ENCODE results near the gene THEMIS. TPM values are rescaled to one million over a fixed set of nuclear protein-coding genes. Genes with fewer than 3 reads are reported as not detected.

THEMIS gene
- total RNA-seq, 3 donors from 2014 or later, result 1.2 to 2.7 (median 2.0) TPM

GRCh38 chr6:127845242-127845641, 55.6 kb downstream of the THEMIS start:
- DNase-seq, result no peak

DNA sequence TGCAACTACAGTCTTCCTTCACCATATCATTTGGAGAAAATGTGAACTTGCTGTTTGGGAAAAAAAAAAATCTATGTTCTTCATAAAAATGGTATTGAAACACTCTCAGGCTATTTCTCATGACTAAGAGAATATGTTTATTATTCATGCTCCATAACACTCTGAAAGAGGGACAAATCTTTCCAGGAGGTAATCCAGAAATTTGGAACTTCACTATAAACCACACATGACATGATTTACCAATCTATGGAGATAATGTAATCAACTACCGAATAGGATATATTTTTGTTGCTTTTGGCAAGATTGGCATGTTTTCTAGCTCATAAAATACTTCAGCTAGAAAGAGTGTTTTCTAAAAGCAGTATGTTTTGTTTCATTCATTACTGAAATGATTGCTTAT, 56.3 kb downstream of the THEMIS start:
- H3K9me3 ChIP-seq, result no peaks in the 10 kb centered on the region
- no peaks in the 10 kb centered on the region for H3K36me3 ChIP-seq (ENCODE audit: low read depth)
- TF ChIP-seq, protein P1, sequence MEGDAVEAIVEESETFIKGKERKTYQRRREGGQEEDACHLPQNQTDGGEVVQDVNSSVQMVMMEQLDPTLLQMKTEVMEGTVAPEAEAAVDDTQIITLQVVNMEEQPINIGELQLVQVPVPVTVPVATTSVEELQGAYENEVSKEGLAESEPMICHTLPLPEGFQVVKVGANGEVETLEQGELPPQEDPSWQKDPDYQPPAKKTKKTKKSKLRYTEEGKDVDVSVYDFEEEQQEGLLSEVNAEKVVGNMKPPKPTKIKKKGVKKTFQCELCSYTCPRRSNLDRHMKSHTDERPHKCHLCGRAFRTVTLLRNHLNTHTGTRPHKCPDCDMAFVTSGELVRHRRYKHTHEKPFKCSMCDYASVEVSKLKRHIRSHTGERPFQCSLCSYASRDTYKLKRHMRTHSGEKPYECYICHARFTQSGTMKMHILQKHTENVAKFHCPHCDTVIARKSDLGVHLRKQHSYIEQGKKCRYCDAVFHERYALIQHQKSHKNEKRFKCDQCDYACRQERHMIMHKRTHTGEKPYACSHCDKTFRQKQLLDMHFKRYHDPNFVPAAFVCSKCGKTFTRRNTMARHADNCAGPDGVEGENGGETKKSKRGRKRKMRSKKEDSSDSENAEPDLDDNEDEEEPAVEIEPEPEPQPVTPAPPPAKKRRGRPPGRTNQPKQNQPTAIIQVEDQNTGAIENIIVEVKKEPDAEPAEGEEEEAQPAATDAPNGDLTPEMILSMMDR (IDR thresholded peaks at IDR 0.05), result no peak
- no peak overlapping the region for H3K4me3 ChIP-seq
- DNase-seq (no peak), ATAC-seq (no peak)
- H3K4me1 ChIP-seq (ENCODE audit: low read depth), result no peaks in the 10 kb centered on the region
- intact Hi-C loops (cut with DNase I, micrococcal nuclease), result no loop called here

More at GRCh38 chr6:127845242-127845641, 55.6 kb downstream of the THEMIS start:
- ATAC-seq, result no peak
- Histone ChIP-seq H3K4me1 (ENCODE audit: low read depth) (no peaks in the 10 kb centered on the region), H3K4me3 (no peak overlapping the region), H3K9me3 (no peaks in the 10 kb centered on the region), H3K36me3 (ENCODE audit: low read depth) (no peaks in the 10 kb centered on the region)
- TF ChIP-seq, protein P1 (IDR thresholded peaks at IDR 0.05), result no peak
- intact Hi-C loops (cut with DNase I, micrococcal nuclease), result no loop called here

GRCh38 chr6:127843582-127843981, 57.3 kb downstream of the THEMIS start:
- ATAC-seq (no peak), DNase-seq (no peak)
- no peaks in the 10 kb centered on the region for H3K36me3 ChIP-seq (ENCODE audit: low read depth)
- H3K4me1 ChIP-seq (ENCODE audit: low read depth), result no peaks in the 10 kb centered on the region
- no peaks in the 10 kb centered on the region for H3K9me3 ChIP-seq
- intact Hi-C loops (cut with DNase I, micrococcal nuclease), result no loop called here
- H3K4me3 ChIP-seq, result no peak overlapping the region
- TF ChIP-seq, protein P1 (IDR thresholded peaks at IDR 0.05), result no peak

GRCh38 chr6:127842562-127842961, 58.3 kb downstream of the THEMIS start:
- Histone ChIP-seq H3K36me3 (ENCODE audit: low read depth) (no peaks in the 10 kb centered on the region), H3K9me3 (no peaks in the 10 kb centered on the region), H3K4me1 (ENCODE audit: low read depth) (no peaks in the 10 kb centered on the region), H3K4me3 (no peak overlapping the region)
- DNase-seq (no peak), ATAC-seq (no peak)
- intact Hi-C loops (cut with DNase I, micrococcal nuclease), result no loop called here
- TF ChIP-seq, protein P1 (IDR thresholded peaks at IDR 0.05), result no peak

DNA sequence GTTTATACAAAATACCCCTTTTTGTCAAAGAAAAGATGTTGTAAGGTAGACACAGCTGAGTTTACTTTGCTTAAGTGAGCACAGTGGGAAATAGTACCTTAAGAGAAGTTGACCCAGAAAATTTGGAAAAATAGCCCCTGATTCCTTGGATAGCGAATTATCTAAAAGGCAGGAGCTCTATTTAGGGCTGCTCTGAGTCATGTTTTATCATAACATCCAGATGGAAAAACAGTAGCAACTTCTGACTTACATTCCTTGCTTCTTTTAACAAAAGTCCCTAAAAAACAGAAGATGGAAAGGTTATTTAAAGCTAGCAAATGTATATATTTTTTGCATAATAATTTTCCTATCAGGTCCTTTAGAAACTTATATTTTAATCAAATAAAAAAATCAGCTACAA, 59.0 kb downstream of the THEMIS start:
- ATAC-seq (no peak), DNase-seq (no peak)
- TF ChIP-seq, protein P1 (IDR thresholded peaks at IDR 0.05), result no peak
- Histone ChIP-seq H3K9me3 (no peaks in the 10 kb centered on the region), H3K4me1 (ENCODE audit: low read depth) (no peaks in the 10 kb centered on the region), H3K36me3 (ENCODE audit: low read depth) (no peaks in the 10 kb centered on the region), H3K4me3 (no peak overlapping the region)
- intact Hi-C loops (cut with DNase I, micrococcal nuclease), result no loop called here

- Histone ChIP-seq H3K36me3 (ENCODE audit: low read depth) (no peaks in the 10 kb centered on the region), H3K4me3 (no peak overlapping the region), H3K9me3 (no peaks in the 10 kb centered on the region), H3K4me1 (ENCODE audit: low read depth) (no peaks in the 10 kb centered on the region)
- TF ChIP-seq, protein P1 (IDR thresholded peaks at IDR 0.05), result no peak
- ATAC-seq (no peak), DNase-seq (no peak)
- intact Hi-C loops (cut with DNase I, micrococcal nuclease), result no loop called here
Measured at GRCh38 chr6:127834136-127834535, 66.7 kb downstream of the THEMIS start.

Measured in mucosa of descending colon (tissue), 3 donors.